Activated CD4-positive, alpha-beta T cell treated with anti-CD3 and anti-CD28 coated beads for 48 hours (primary cell): Measurements from ENCODE around the gene NKD2.
A peak's percentile ranks its signal among the peaks of the same experiment; 100 is the strongest.

ENCODE experiments used
- DNase-seq: peaks from one replicate; pipeline ENCODE4 v3.0.0-alpha.2; 2020

NKD2 gene

DNA sequence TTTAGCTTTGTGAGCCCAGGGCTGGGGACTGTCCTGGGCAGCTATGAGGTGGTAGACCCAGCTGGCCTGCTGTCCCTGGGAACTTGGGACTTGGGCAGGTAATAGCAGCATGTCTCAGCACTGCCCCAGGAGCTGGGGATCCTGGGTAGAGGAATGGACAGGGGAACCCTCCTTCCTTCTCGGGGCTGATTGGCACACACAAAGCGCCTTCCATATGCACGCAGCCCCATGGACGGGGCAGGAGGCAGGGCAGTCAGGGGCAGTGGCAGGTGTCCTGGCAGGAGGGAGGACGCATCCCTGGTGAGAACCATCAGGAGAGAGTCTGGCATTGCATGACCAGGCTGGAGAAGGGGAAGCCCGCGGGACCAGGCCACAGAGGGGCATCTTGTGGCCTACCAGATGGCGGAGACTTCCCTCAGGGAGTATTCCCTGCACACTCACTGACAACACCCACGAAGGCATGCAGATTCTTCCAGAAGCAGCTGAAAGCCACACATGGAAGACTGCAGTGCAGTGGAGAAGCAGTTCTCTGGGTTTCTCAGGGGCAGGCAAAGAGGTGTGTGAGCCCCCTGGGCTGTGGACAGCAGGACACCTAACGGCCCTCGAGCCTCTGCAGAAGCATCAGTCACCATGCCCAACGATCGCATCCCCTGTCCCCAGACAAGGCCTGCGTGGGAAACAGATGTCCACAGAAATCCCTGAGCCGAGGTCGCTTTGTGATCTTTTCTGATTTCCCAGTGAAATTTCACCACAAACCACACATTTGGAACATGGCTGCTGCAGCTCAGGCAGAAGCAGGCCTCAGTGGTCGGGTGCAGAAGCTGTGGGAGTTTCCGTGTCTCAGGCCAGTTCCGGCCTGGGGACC lies 7.0 kb upstream of the NKD2 start:
- peak; percentile 2 for DNase-seq

DNA sequence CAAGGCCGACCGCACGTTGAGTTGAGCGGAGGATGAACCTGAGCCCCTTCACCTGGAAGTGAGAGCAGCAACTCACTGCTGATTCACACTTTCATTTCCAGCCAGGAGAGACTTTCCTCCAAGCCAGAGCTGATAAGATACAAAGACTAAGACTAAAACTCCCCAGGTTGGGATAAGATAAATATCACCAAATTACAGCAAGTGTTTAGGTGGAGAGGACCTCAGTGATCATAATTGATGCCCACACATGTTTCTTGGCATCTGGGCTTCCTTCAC lies 6.4 kb upstream of the NKD2 start:
- DNase-seq: no peak

DNA sequence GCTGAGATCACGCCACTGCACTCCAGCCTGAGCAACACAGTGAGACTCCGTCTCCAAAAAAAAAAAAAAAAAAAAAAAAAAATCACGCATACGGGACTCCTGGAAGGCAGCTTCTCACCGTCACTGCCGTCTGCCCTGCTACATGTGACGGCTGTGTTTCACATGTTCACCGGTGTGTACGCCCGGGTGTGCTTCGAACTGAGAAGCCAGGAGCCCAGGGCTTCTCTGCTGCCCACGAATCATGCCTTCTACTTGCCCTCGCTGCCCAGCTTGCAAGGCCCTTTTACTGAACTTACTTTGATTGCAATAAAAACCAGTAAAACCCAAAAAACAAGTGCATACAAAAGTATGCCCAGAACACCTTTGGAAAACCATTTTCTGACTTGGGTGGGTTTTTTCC lies 5.8 kb upstream of the NKD2 start:
- peak; percentile 1 for DNase-seq

DNA sequence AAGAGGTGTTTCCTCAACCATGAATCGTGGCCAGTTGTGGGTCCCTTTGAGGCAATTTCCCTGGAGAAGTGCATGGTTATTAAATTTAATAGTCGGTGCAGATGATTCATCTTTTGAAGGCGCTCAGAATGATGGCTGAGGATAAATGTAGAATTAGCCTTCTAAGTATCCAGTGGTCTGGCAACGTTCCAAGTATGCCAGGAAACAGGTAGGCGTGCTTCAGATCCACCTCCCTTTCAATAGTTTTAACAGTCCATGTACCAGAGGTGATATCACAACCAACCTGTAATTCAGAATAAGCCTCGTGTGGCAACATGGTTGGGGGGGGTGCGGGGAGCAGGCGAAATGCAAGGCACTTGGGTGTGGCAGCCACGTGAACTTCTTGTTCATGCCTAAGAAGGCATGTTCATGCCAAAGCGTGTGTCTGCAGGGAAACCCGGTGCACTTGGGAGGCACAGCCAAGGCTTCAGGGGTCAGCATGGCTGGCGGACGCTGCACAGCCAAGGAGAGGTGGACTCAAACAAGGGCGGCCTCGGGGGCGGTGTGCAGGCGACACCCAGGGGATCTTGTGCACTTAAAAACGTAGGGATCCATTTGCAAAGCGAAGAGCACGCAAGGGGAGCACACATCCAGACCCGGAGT lies 5.2 kb upstream of the NKD2 start:
- peak; percentile 33 for DNase-seq

- DNase-seq: peak; percentile 48
Observed at GRCh38 chr5:1004461-1005248, 3.9 kb upstream of the NKD2 start.

GRCh38 chr5:1005249-1005851 lies 3.3 kb upstream of the NKD2 start:
- DNase-seq: peak; percentile 0

DNA sequence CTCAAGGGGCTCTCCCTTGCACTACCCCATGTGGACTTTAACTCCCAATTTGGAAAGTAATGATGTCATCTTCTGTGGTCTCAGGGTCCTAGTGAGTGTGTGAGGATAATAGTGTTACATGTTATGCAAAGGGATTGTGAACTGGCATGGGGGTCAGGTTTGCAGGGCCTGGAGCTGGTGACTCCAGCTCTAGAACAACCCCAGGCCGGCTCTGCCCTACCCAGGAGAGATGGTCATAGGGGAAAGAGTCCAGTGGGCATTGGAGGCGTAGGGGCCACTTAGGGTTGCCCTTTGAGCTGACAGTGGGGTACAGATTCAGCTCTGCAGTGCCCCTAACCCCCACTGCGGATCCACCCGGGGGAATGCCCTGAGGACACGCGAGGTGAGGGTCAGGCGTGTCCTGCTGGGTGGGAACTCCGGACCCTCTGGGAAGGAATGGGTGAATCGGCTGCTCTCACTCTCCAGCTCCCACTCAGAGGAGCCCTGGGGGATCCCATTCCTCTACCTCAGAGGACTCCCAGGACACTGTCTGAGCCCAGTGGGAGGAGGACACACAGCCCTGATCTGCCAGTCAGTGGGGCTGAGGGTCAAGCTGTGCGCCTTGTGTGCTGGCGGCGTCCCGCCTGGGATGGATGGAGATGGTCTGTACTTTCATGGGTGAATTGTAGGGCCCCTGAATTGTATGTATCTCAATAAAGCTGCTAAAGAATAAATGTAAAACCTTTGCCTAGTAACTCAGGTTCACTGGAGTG lies 2.5 kb upstream of the NKD2 start:
- peak; percentile 1 for DNase-seq

DNA sequence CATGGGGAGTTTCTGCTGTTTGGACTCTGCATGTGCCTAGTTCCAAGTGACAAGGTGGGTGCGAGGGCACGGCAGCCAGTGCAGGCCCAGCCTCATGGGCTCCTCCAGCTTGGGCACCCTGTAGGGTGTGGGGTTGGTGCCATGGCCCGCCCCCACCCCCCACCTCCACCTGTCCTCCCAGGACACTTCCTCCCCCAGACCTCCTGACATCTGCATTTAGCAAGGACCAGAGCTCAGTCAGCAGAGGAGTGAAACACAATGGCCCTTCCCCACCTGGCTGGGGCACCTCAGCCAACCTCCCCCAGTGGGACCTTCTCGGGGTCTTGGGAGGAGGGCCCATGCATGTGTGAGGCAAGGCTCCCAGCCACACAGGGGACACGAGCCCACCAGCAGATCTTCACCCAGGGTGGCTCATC lies 1.9 kb upstream of the NKD2 start:
- peak; percentile 2 for DNase-seq

DNA sequence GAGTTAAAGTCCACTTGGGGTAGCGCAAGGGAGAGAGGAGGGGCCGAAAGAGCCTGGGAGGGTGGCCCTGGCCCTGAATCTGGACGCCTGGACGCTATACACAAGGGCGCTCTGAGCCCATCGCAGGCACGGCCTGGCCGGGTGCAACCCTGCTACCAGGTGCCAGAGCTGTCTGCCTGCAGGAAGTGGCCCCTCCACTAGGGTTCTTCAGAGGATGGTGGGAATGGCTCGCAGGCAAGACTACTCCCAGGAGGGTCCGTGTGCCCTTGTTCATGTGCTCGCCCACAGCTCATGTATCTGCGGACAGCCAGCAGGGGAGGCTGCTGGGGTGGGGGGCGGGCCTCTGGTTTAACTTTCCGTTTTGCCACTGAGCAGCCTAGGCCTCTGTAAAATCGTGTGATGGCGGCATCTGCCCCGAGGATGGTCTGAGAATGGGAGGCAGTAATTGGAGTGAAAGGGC lies 1.4 kb upstream of the NKD2 start:
- peak; percentile 4 for DNase-seq

DNA sequence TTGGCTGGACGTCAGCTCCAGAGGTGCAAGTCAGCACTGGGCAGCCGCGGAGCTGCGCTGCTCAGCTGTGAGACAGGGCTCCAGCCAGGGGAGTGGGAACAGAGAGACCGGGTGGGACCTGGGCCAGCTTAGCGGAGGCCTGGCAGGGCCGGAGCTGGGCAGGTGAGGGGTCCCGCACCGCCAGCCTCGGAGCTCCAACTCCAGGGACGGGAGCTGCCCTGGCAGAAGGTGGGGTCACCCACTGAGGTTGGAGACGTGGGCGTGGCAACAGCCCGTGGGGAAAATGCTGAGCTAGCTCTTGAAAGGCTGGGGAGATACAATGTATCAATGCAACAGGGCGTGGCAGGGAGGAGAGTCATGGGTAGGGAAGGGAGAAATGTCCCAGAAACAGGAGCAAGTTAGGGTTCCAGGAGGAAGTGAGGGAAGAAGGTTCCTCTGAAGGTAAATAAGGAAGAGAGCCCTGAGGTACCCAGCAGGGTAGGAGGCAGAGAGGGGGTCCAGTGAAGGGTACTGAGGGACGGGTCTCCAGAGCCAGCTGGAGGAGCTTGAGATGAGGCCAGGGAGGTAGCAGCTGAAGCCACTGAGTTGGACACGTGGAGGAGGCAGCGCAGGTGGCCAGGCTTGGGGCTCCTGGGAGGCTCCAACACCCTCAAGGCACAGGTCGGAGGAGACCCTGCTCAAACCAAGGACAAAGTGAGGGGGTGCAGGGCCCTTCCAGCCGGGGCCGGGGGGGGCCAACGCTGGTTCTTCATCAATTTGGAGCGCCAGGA lies 736 bp upstream of the NKD2 start:
- DNase-seq: peak; percentile 5

DNA sequence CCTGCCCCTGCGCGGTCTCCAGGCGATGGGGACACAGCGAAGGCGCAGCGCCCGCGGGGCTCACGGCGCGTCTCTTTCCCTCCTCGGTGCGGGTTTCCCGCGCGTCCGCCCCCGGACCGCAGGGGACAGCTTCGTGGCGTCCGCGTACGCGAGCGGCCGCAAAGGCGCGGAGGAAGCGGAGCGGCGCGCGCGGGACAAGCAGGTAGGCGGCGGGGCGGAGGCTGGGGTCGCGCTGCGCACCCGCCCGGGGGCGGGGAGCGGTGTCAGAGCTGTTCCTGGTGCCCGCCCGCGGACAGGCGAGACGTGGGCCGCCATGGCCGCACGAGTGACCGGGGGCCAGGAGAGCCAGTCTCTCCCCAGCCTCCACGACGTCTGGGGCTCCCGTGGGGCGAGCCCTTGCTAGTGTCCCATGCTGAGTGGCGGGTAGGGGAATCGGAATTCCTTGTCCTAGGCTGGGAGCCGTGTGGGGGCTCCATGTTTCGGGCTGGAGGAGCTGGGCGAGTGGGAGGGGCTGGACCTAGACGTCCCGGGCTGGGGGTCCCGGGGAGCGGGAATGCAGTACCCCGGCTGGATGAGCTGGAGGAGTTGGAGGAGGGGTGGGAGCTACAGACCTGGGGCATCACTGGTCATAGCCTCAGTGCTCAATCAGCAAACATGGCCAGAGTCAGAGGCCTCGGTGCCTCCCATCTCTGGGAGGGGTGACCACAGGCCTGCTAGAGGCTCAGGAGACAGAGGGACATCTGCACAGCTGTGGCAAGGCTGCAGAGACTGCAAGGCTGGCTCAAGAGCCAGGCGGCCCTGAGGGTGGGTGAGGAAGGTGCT lies 968 bp downstream of the NKD2 start:
- DNase-seq: no peak

GRCh38 chr5:1010181-1010510 lies 1.5 kb downstream of the NKD2 start:
- DNase-seq: no peak

DNA sequence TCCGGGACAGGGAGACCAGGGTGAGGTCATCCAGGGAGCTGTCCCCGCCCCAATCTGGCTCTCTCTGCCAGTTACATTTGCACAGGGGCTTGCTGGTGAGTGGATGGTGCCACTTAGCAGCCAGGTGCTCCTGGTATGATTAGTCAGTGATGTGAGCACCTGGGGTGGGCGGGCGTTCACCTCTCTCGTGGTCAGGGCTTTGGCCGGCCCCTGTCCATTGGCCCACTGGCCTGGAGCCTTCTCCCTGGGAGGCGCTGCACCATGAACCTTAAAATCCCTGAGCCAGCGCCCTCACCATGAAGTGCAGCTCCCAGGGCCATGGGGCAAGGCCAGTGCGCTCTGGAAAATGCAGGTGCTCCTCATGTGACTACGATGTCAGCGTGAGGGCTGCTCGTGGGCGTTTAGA lies 2.0 kb downstream of the NKD2 start:
- DNase-seq: no peak

DNA sequence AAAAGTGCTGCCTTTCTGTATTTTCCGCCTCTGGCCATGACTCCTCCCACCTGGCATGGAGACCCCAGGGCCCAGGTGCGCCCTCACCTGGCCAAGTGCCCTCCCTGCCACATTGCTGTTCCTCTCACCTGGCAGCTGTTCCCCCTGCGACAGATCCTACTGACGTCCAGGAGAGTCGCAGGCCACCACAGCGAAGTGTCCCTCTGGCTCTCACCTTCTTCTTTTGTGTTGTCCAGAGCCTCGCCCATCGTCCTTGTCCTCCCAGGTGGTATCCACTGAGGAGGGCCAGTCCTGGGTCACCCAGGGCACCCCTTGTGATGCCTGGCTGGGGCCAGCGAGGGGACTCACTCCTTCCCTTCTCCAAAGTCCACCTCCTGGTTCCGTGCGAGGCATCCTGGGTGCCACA lies 2.6 kb downstream of the NKD2 start:
- DNase-seq: peak; percentile 76

GRCh38 chr5:1011741-1012312 lies 3.2 kb downstream of the NKD2 start:
- no peak for DNase-seq

GRCh38 chr5:1012313-1012841 lies 3.8 kb downstream of the NKD2 start:
- DNase-seq: no peak

DNA sequence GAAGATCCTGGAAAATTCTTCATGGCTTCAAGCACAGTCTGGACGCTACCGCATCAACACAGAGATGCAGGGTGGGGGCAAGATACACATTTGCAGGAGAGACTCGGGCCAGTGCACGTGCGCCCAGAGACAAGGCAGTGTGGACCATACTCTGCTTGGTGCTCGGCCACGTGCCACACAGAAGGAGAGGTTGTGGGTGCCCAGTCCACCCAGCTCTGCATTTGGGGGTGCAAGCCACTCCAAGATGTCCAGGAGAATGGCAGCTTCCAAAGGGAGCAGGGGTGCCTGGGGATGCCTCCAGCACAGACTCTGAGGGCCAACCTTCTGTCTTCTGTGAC lies 4.3 kb downstream of the NKD2 start:
- DNase-seq: no peak

- no peak for DNase-seq
Observed at GRCh38 chr5:1013238-1013947, 4.8 kb downstream of the NKD2 start.

DNA sequence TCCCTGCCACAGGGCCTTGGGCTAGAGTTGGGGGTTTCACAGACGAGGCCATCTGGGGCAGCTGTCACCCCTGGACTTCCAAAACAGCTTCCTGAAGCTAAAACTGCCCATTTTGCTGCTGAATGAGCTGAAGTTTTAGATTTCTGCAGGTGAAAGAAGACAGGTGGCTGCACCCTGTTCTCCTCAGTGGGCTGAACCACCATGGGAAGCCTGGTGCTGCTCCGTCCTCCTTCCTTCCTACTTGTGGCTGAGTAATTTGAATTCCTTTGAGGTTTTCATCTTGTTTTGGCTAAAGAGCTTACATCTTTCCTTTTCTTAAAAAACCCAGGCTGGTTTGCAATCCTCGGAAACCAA lies 5.3 kb downstream of the NKD2 start:
- DNase-seq: no peak

DNA sequence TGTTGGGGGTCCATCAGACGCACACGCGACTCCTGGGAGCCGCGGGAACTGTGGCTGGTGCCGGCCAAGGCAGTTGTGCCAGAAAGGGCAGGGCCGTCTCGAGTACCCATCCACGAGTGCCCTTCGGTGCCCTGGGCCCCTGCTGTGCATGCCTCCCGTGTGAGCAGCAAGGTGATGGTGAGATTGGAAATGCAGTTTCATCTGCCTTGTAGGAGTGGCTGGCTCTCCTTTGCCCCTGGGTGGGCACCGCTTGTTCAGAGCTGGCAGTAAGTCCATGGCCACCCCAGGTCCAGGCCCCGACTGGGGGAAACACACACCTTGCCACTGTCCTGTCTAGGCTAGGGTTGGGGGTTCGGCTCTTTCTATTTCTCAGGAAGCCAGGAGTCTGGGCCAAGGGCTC lies 5.7 kb downstream of the NKD2 start:
- DNase-seq: no peak
